ENCODE measurements around the gene C5. TPM values are rescaled to one million over a fixed set of nuclear protein-coding genes. Genes with fewer than 3 reads are reported as not detected.

C5 gene
- total RNA-seq, 5 donors from 2014 or later (not counting 1 experiment from before 2014, with no cell fraction given): 0.90 to 2.4 (median 1.7) TPM

GRCh38 chr9:120916588-120916987 lies 133.5 kb downstream of the C5 start:
- Histone ChIP-seq H3K4me1 (ENCODE audit: control insufficient read depth in 1 of 2, extremely low read depth in 1 of 2, insufficient read depth in 2 of 2, low read length in 2 of 2) (peaks cover 25 to 88% of the 10 kb centered on the region in 2 experiments), H3K27me3 (replicated peaks in 1 of 2; ENCODE audit: control insufficient read depth in 2 of 2, extremely low read depth in 1 of 2, insufficient read depth in 2 of 2, low read length in 1 of 2) (no peaks in the 10 kb centered on the region), H3K9me3 (no peaks in the 10 kb centered on the region), H3K4me3 (ENCODE audit: control insufficient read depth in 1 of 2, extremely low read depth in 1 of 2, low read length in 1 of 2) (no peak overlapping the region), H3K36me3 (ENCODE audit: control insufficient read depth in 2 of 2, extremely low read depth in 1 of 2, insufficient read depth in 1 of 2, low read length in 1 of 2) (peaks cover 11 to 88% of the 10 kb centered on the region in 2 donors), H3K27ac (ENCODE audit: low read length) (peak overlapping the region; percentile 52)
- Mint-ChIP-seq H3K36me3 (peaks cover 79% of the 10 kb centered on the region), H3K9me3 (peaks cover 0 to 4% (median 0%) of the 10 kb centered on the region in 3 donors), H3K27ac (peak overlapping the region; percentile 88 to 93), H3K4me3 (peak overlapping the region; percentile 29 to 72 (median 55)), H3K4me1 (peaks cover 85 to 90% (median 90%) of the 10 kb centered on the region in 3 donors), H3K27me3 (no peaks in the 10 kb centered on the region)
- POLR2A ChIA-PET: interaction anchor here (0.5 to 1.6 kb wide), 10 partner anchors 9 to 276 kb away, joined by 3 to 9 read pairs (median 4); no protein-coding TSS in a partner anchor
- CTCF ChIA-PET: interaction anchor here (0.6 to 2.6 kb wide), 10 partner anchors 9 to 136 kb away, joined by 3 to 13 read pairs (median 4); partner anchors contain the start of gene TRAF1 (in 1 of the 2)
- WGBS (ENCODE audit: insufficient coverage): no CpG with 5 or more reads among the region's 3 CpGs
- DNase-seq (no peak), ATAC-seq (replicated peaks in 1 of 4) (no peak)

- ATAC-seq (replicated peaks in 1 of 4): peak; percentile 80 to 91 (median 87)
- Histone ChIP-seq H3K27ac (ENCODE audit: low read length) (peak overlapping the region; percentile 52), H3K4me1 (ENCODE audit: control insufficient read depth in 1 of 2, extremely low read depth in 1 of 2, insufficient read depth in 2 of 2, low read length in 2 of 2) (peaks cover 25 to 88% of the 10 kb centered on the region in 2 experiments), H3K36me3 (ENCODE audit: control insufficient read depth in 2 of 2, extremely low read depth in 1 of 2, insufficient read depth in 1 of 2, low read length in 1 of 2) (peaks cover 9 to 88% of the 10 kb centered on the region in 2 donors), H3K9me3 (no peaks in the 10 kb centered on the region), H3K27me3 (replicated peaks in 1 of 2; ENCODE audit: control insufficient read depth in 2 of 2, extremely low read depth in 1 of 2, insufficient read depth in 2 of 2, low read length in 1 of 2) (no peaks in the 10 kb centered on the region), H3K4me3 (ENCODE audit: control insufficient read depth in 1 of 2, extremely low read depth in 1 of 2, low read length in 1 of 2) (no peak overlapping the region)
- Mint-ChIP-seq H3K9me3 (peaks cover 0 to 4% (median 0%) of the 10 kb centered on the region in 3 donors), H3K27ac (peak overlapping the region; percentile 88 to 93), H3K4me1 (peaks cover 84 to 90% (median 90%) of the 10 kb centered on the region in 3 donors), H3K27me3 (no peaks in the 10 kb centered on the region), H3K36me3 (peaks cover 79% of the 10 kb centered on the region), H3K4me3 (peak overlapping the region; percentile 55 to 72 (median 62))
- WGBS (ENCODE audit: insufficient coverage): no CpG with 5 or more reads among the region's 5 CpGs
- POLR2A ChIA-PET: interaction anchor here (0.5 to 1.6 kb wide), 11 partner anchors 9 to 276 kb away, joined by 3 to 9 read pairs (median 4); no protein-coding TSS in a partner anchor
- peak in 22 of 35 experiments; percentile 28 to 68 (median 50) for DNase-seq
- CTCF ChIA-PET: interaction anchor here (0.6 to 2.6 kb wide), 7 partner anchors 9 to 136 kb away, joined by 3 to 13 read pairs (median 4); partner anchors contain the start of gene TRAF1 (in 1 of the 2)
Measured at GRCh38 chr9:120915854-120916470, 134.1 kb downstream of the C5 start.

- no peaks in the 10 kb centered on the region for H3K9me3 ChIP-seq
- Mint-ChIP-seq H3K9me3 (peaks cover 0 to 4% (median 0%) of the 10 kb centered on the region in 3 donors), H3K4me3 (no peak overlapping the region), H3K27me3 (no peaks in the 10 kb centered on the region), H3K36me3 (peaks cover 79% of the 10 kb centered on the region), H3K4me1 (peaks cover 84 to 90% (median 90%) of the 10 kb centered on the region in 3 donors), H3K27ac (peak overlapping the region; percentile 74 to 78)
- H3K4me3 ChIP-seq (ENCODE audit: control insufficient read depth in 1 of 2, extremely low read depth in 1 of 2, low read length in 1 of 2): no peak overlapping the region
- DNase-seq (no peak), ATAC-seq (replicated peaks in 1 of 4) (no peak)
- WGBS (ENCODE audit: insufficient coverage): no CpG with 5 or more reads among the region's 6 CpGs
- ChIA-PET CTCF (interaction anchor here in 1 of 2 donors (2.6 kb wide), 1 partner anchor 16 kb away, joined by 11 read pairs; no protein-coding TSS in a partner anchor), POLR2A (interaction anchor here (0.9 to 1.2 kb wide), 2 partner anchors 17 to 25 kb away, joined by 4 to 6 read pairs; no protein-coding TSS in a partner anchor)
- peaks cover 10 to 87% of the 10 kb centered on the region in 2 donors for H3K36me3 ChIP-seq (ENCODE audit: control insufficient read depth in 2 of 2, extremely low read depth in 1 of 2, insufficient read depth in 1 of 2, low read length in 1 of 2)
- H3K4me1 ChIP-seq (ENCODE audit: control insufficient read depth in 1 of 2, extremely low read depth in 1 of 2, insufficient read depth in 2 of 2, low read length in 2 of 2): peaks cover 20 to 88% of the 10 kb centered on the region in 2 experiments
- H3K27ac ChIP-seq (ENCODE audit: low read length): peak overlapping the region; percentile 52
- no peaks in the 10 kb centered on the region for H3K27me3 ChIP-seq (replicated peaks in 1 of 2; ENCODE audit: control insufficient read depth in 2 of 2, extremely low read depth in 1 of 2, insufficient read depth in 2 of 2, low read length in 1 of 2)
Measured at GRCh38 chr9:120914953-120915352, 135.1 kb downstream of the C5 start.

DNA sequence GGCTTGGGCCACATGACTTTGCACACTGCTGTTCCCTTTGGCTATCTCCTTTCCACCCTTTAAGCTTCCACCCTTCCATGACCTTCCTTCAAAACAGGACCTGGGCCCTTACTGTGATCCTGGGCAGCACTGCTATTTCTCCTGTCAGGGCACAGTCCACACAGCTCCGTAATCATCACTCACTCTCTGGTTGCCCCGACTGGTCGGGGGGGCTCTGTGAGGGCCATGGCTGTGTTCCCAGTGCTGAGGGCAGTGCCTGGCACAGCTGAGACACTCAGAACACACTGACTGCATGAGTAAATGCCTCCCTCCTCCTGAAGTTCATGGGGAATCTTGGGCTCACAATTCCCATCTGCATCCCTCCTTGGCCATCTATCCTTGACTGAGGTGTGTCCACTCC lies 135.7 kb downstream of the C5 start:
- Mint-ChIP-seq H3K9me3 (peaks cover 0 to 4% (median 0%) of the 10 kb centered on the region in 3 donors), H3K27me3 (no peaks in the 10 kb centered on the region), H3K36me3 (peaks cover 77% of the 10 kb centered on the region), H3K27ac (peak overlapping the region; percentile 74 to 78), H3K4me3 (no peak overlapping the region), H3K4me1 (peaks cover 82 to 90% (median 90%) of the 10 kb centered on the region in 3 donors)
- WGBS (ENCODE audit: insufficient coverage): 96% methylated on average over 3 of the region's 3 CpGs
- H3K9me3 ChIP-seq: no peaks in the 10 kb centered on the region
- H3K27ac ChIP-seq (ENCODE audit: low read length): peak overlapping the region; percentile 52
- ChIA-PET POLR2A (interaction anchor here in 1 of 2 donors (0.9 kb wide), 1 partner anchor 17 kb away, joined by 6 read pairs; no protein-coding TSS in a partner anchor), CTCF (no interaction called here)
- no peak for DNase-seq
- H3K4me1 ChIP-seq (ENCODE audit: control insufficient read depth in 1 of 2, extremely low read depth in 1 of 2, insufficient read depth in 2 of 2, low read length in 2 of 2): peaks cover 22 to 88% of the 10 kb centered on the region in 2 experiments
- peaks cover 11 to 88% of the 10 kb centered on the region in 2 donors for H3K36me3 ChIP-seq (ENCODE audit: control insufficient read depth in 2 of 2, extremely low read depth in 1 of 2, insufficient read depth in 1 of 2, low read length in 1 of 2)
- H3K27me3 ChIP-seq (replicated peaks in 1 of 2; ENCODE audit: control insufficient read depth in 2 of 2, extremely low read depth in 1 of 2, insufficient read depth in 2 of 2, low read length in 1 of 2): no peaks in the 10 kb centered on the region
- H3K4me3 ChIP-seq (ENCODE audit: control insufficient read depth in 1 of 2, extremely low read depth in 1 of 2, low read length in 1 of 2): no peak overlapping the region
- no peak for ATAC-seq (replicated peaks in 1 of 4)

DNA sequence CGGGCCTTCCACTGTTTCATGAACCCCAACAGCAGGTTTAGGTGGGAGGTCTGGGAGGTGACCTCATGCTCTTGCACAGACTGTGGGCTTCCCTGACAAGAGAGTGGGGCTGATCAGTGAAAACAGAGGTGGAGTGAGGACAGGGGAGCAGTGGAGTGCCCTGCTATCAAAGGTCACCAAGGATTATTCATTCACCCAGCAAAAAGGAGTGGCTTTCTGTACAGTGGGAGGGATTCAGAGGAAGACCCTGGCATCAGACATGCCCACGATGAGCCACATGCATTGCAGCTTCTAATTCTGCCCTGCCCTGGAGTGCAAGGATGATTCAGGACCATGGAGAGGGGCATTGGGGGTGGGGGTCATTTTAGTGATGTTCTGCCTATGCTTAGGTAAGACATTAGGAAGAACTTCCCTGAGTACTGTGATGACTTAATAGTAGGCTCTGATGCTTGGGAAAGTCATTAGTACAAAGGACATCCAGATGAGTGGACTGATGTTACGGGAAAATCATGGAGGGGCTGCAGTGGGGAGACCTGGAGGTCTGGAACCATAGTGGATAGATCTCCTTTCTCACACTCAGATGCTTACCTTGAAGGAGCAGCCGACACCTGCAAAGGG lies 136.3 kb downstream of the C5 start:
- Mint-ChIP-seq H3K27ac (peak overlapping the region; percentile 16 to 75), H3K4me1 (peaks cover 81 to 91% (median 90%) of the 10 kb centered on the region in 3 donors), H3K36me3 (peaks cover 79% of the 10 kb centered on the region), H3K4me3 (no peak overlapping the region), H3K9me3 (peaks cover 0 to 4% (median 0%) of the 10 kb centered on the region in 3 donors), H3K27me3 (no peaks in the 10 kb centered on the region)
- Histone ChIP-seq H3K9me3 (no peaks in the 10 kb centered on the region), H3K36me3 (ENCODE audit: control insufficient read depth in 2 of 2, extremely low read depth in 1 of 2, insufficient read depth in 1 of 2, low read length in 1 of 2) (peaks cover 6 to 88% of the 10 kb centered on the region in 2 donors), H3K4me3 (ENCODE audit: control insufficient read depth in 1 of 2, extremely low read depth in 1 of 2, low read length in 1 of 2) (no peak overlapping the region), H3K4me1 (ENCODE audit: control insufficient read depth in 1 of 2, extremely low read depth in 1 of 2, insufficient read depth in 2 of 2, low read length in 2 of 2) (peaks cover 22 to 87% of the 10 kb centered on the region in 2 experiments), H3K27ac (ENCODE audit: low read length) (no peak overlapping the region), H3K27me3 (replicated peaks in 1 of 2; ENCODE audit: control insufficient read depth in 2 of 2, extremely low read depth in 1 of 2, insufficient read depth in 2 of 2, low read length in 1 of 2) (no peaks in the 10 kb centered on the region)
- 69% methylated on average over 2 of the region's 4 CpGs for WGBS (ENCODE audit: insufficient coverage)
- CTCF ChIA-PET: no interaction called here
- POLR2A ChIA-PET: interaction anchor here (0.7 to 0.9 kb wide), 2 partner anchors 18 to 29 kb away, joined by 3 to 6 read pairs; no protein-coding TSS in a partner anchor
- ATAC-seq (replicated peaks in 1 of 4): no peak
- DNase-seq: peak in 5 of 35 experiments; percentile 27 to 56 (median 34)
